Measurements from ENCODE around the gene KLHL36. TPM values are rescaled to one million over a fixed set of nuclear protein-coding genes. Genes with fewer than 3 reads are reported as not detected.

KLHL36 gene
- total and polyA plus RNA-seq, 9 of the 15 experiments (the other 6 are each of a cell fraction or from before 2014, with no cell fraction given) = 2.1 to 51.2 (median 18.5) TPM

- no peak for TF ChIP-seq TAF9B (IDR thresholded peaks at IDR 0.05; ENCODE audit: partially characterized antibody)
- TF ChIP-seq PYGO2 (tag; IDR thresholded peaks at IDR 0.05) = no peak
- peak; percentile 85 for TF ChIP-seq JUND (IDR thresholded peaks at IDR 0.05; ENCODE audit: borderline replicate concordance, low read depth, low read length)
- peak; percentile 93 for TF ChIP-seq JUND (tag; IDR thresholded peaks at IDR 0.05; ENCODE audit: borderline replicate concordance, low read depth, low read length)
- no peak for TF ChIP-seq PATZ1 (CRISPR knock-in tag; IDR thresholded peaks at IDR 0.05; ENCODE audit: borderline replicate concordance)
- no peak for TF ChIP-seq CREB5 (CRISPR knock-in tag; IDR thresholded peaks at IDR 0.05)
- TF ChIP-seq ZNF445 (CRISPR knock-in tag; IDR thresholded peaks at IDR 0.05; ENCODE audit: low read depth) = no peak
- no peak for TF ChIP-seq TCF7 (IDR thresholded peaks at IDR 0.05; ENCODE audit: borderline replicate concordance)
- TF ChIP-seq TEAD1 (CRISPR knock-in tag; IDR thresholded peaks at IDR 0.05) = 0 out of 4 replicates have a peak, but pooled peaks of 1 of the 2 experiments have one; percentile 11
- no peak for TF ChIP-seq ZKSCAN8 (CRISPR knock-in tag; IDR thresholded peaks at IDR 0.05)
- no peak for TF ChIP-seq EGR1 (conservative IDR thresholded peaks at IDR 0.05)
- TF ChIP-seq NR2F6 (CRISPR knock-in tag; IDR thresholded peaks at IDR 0.05) = no peak
- TF ChIP-seq, protein P1, sequence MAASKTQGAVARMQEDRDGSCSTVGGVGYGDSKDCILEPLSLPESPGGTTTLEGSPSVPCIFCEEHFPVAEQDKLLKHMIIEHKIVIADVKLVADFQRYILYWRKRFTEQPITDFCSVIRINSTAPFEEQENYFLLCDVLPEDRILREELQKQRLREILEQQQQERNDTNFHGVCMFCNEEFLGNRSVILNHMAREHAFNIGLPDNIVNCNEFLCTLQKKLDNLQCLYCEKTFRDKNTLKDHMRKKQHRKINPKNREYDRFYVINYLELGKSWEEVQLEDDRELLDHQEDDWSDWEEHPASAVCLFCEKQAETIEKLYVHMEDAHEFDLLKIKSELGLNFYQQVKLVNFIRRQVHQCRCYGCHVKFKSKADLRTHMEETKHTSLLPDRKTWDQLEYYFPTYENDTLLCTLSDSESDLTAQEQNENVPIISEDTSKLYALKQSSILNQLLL (CRISPR knock-in tag; IDR thresholded peaks at IDR 0.05; ENCODE audit: borderline replicate concordance) = no peak
- TF ChIP-seq ZNF175 (CRISPR knock-in tag; IDR thresholded peaks at IDR 0.05; ENCODE audit: low read depth) = no peak
- no peak for TF ChIP-seq KAT7 (CRISPR knock-in tag; IDR thresholded peaks at IDR 0.05; ENCODE audit: borderline replicate concordance)
- no peak for TF ChIP-seq KDM5B (IDR thresholded peaks at IDR 0.05; ENCODE audit: insufficient replicate concordance, low read depth, low read length)
- TF ChIP-seq NCOR1 (IDR thresholded peaks at IDR 0.05) = no peak
- TF ChIP-seq SNRNP70 (optimal IDR thresholded peaks at IDR 0.05; ENCODE audit: low read depth, low read length) = no peak
- TF ChIP-seq ILF3 (IDR thresholded peaks at IDR 0.05; ENCODE audit: borderline replicate concordance) = no peak
- TF ChIP-seq ZNF764 (CRISPR knock-in tag; IDR thresholded peaks at IDR 0.05; ENCODE audit: low read depth) = no peak
- no peak for TF ChIP-seq ZBTB17 (CRISPR knock-in tag; IDR thresholded peaks at IDR 0.05)
- no peak for TF ChIP-seq SAP30 (IDR thresholded peaks at IDR 0.05; ENCODE audit: borderline replicate concordance, insufficient read depth, low read depth, low read length, poor library complexity, severe bottlenecking)
- no peak for TF ChIP-seq BRF1 (IDR thresholded peaks at IDR 0.05; ENCODE audit: borderline replicate concordance, extremely low read depth, insufficient read length)
- TF ChIP-seq RB1 (IDR thresholded peaks at IDR 0.05; ENCODE audit: low read depth) = no peak
These were observed 29.5 kb upstream of the KLHL36 start (continued) for GRCh38 chr16:84618581-84619460.
